Sigmoid colon (tissue), 7 donors: ENCODE measurements around the gene CAMTA1. TPM values are rescaled to one million over a fixed set of nuclear protein-coding genes. Genes with fewer than 3 reads are reported as not detected.
"Not testable (repeated sequence)": the region's sequence is repeated elsewhere in the genome, so short reads cannot be mapped to it uniquely, and the experiment has no call there.

Experiments used
- DNase-seq: peaks from one replicate; pipeline ENCODE4 v3.0.0-alpha.2; 2019
- H3K27ac ChIP-seq, 4 donors: fragments of 200-600 bp; sonication (generic); one replicate each; pipeline ENCODE4 v1.5.1; 2016 to 2019; ENCODE audit warnings: mild to moderate bottlenecking in 1 of 4
- H3K27me3 ChIP-seq, 3 donors: fragments of 200-600 bp; sonication (generic); one replicate each; pipeline ENCODE4 v1.5.1; 2019; ENCODE audit warnings: mild to moderate bottlenecking in 1 of 3
- H3K36me3 ChIP-seq, 4 donors: fragments of 200-600 bp; sonication (generic); one replicate each; pipeline ENCODE4 v1.5.1; 2016 to 2019
- H3K4me1 ChIP-seq, 4 donors: fragments of 200-600 bp; sonication (generic); one replicate each; pipeline ENCODE4 v1.5.1; 2017 to 2019
- H3K4me3 ChIP-seq, 4 donors: fragments of 200-600 bp; sonication (generic); one replicate each; pipeline ENCODE4 v1.5.1; 2017 to 2019; ENCODE audit warnings: mild to moderate bottlenecking in 2 of 4, moderate library complexity in 1 of 4
- H3K9me3 ChIP-seq, 4 donors: fragments of 200-600 bp in 3 of 4; sonication (generic) in 3 of 4; one replicate each; pipeline versions ENCODE4 v1.5.1 to v1.6.1; 2013 to 2019
- EP300 ChIP-seq, 4 donors: sonication (generic); formaldehyde crosslinking; IDR thresholded peaks; one replicate each; pipeline ENCODE4 v1.6.1; 2017; ENCODE audit warnings: antibody characterized with exemption in 4 of 4
- POLR2A ChIP-seq, 2 donors: fragments of 450-650 bp; IDR thresholded peaks; one replicate each; pipeline ENCODE4 v1.6.1; 2016; ENCODE audit warnings: antibody characterized with exemption in 2 of 2, mild to moderate bottlenecking in 2 of 2, moderate library complexity in 2 of 2
- POLR2AphosphoS5 ChIP-seq, 4 donors: sonication (generic); formaldehyde crosslinking; IDR thresholded peaks; one replicate each; pipeline ENCODE4 v1.6.1; 2017; ENCODE audit warnings: antibody characterized with exemption in 4 of 4
- WGBS, 2 donors: extraction: QIAGEN DNeasy Blood & Tissue Kit; methylation state at CpG; one replicate each; pipeline ENCODE4 v1.1.7; 2013; 5-methylcytosine and 5-hydroxymethylcytosine counted together
- intact Hi-C: fragments of 100-400 bp; cut with DNase I; formaldehyde crosslinking; loops from one replicate; pipeline ENCODE4 v1.15.1; 2023
- polyA plus RNA-seq, 3 donors: library from polyadenylated mRNA; stranded (reverse); fragments of 200-250 nt; gene quantifications; one replicate each; pipeline ENCODE4 v1.2.3, GENCODE V29; 2013
- total RNA-seq, 4 donors: library from RNA; depleted of rRNA; stranded (reverse); fragments of >200 nt; gene quantifications; one replicate each; pipeline ENCODE4 v1.1.0, GENCODE V29; 2016
- TF ChIP-seq, protein P1 (sequence below), 4 experiments: fragments of 450-650 bp in 3 of 4; fragments of 200-600 bp in 1 of 4; IDR thresholded peaks; one replicate each; pipeline ENCODE4 v1.5.1; 2016 to 2019; ENCODE audit warnings: antibody characterized with exemption in 4 of 4, mild to moderate bottlenecking in 3 of 4, moderate library complexity in 2 of 4
- donor health status: healthy with polysubstance abuse.
- donor health status: Bipolar disorder and iron deficiency.
- donor health status: healthy.

The CAMTA1 gene
- total and polyA plus RNA-seq, 7 donors = 97.9 to 196 (median 177) TPM

DNA sequence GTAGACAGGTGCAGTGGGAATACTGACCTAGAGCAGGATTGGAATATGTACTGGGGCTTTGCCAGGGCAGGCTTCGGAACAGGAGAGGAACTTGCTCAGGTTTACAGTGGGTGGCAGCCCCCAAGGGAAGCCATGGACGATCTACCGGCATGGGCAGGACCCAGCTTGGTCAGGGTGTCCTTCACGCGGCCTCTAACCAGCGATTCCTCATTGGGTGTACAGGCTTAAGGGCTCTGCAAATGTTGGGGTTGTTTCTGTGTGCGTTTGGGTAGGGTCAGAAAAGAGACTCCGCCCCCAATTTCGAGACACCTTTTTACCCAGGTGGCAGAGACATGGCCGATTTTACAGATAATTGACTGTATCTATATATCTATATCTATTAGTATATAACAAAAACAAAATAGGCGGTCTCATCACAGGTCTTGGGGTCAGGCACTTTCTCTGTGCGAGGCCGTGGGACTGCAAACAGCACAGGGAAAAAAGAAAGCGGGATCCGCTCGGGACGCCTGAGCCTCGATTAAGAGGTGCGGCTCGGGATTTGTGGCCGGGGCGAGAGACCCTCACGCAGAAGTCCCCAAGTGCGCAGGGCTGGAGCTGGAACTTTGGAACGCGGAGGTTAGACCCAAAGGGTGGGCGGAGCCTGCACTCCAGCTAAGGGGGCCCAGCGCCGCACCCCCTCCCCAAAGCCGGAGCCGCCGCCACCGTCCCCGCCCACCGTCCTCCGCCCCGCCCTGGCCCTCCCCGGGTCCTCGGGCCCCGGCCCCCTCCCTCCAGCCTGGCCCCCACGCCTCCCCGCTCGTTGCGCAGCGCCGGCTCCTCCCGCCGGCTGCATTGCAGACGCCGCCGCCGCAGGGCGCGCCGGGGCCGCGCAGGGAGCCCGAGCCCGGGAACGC lies 918.3 kb downstream of the CAMTA1 start:
- TF ChIP-seq POLR2A (IDR thresholded peaks at IDR 0.05) (no peak), POLR2AphosphoS5 (IDR thresholded peaks at IDR 0.05) (no peak)
- TF ChIP-seq, protein P1, sequence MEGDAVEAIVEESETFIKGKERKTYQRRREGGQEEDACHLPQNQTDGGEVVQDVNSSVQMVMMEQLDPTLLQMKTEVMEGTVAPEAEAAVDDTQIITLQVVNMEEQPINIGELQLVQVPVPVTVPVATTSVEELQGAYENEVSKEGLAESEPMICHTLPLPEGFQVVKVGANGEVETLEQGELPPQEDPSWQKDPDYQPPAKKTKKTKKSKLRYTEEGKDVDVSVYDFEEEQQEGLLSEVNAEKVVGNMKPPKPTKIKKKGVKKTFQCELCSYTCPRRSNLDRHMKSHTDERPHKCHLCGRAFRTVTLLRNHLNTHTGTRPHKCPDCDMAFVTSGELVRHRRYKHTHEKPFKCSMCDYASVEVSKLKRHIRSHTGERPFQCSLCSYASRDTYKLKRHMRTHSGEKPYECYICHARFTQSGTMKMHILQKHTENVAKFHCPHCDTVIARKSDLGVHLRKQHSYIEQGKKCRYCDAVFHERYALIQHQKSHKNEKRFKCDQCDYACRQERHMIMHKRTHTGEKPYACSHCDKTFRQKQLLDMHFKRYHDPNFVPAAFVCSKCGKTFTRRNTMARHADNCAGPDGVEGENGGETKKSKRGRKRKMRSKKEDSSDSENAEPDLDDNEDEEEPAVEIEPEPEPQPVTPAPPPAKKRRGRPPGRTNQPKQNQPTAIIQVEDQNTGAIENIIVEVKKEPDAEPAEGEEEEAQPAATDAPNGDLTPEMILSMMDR (IDR thresholded peaks at IDR 0.05) = no peak
- 5 to 9% methylated on average over 60 of the region's 60 CpGs for WGBS, 2 donors
- no peaks in the 10 kb centered on the region for H3K36me3 ChIP-seq
- H3K9me3 ChIP-seq = no peaks in the 10 kb centered on the region
- peaks cover 0 to 18% (median 16%) of the 10 kb centered on the region in 3 donors for H3K27me3 ChIP-seq
- peak overlapping the region; percentile 10 to 58 (median 49) for H3K4me3 ChIP-seq
- H3K4me1 ChIP-seq = peaks cover 0 to 20% (median 7%) of the 10 kb centered on the region in 4 donors
- no peak for DNase-seq
- peak overlapping the region in 1 of 4 donors; percentile 21 for H3K27ac ChIP-seq
- intact Hi-C loops = loop anchor here (1.0 kb wide), 1 partner anchor 49 kb away; no protein-coding TSS in a partner anchor

GRCh38 chr1:7704214-7705047 lies 919.2 kb downstream of the CAMTA1 start:
- Histone ChIP-seq H3K4me1 (peaks cover 0 to 20% (median 7%) of the 10 kb centered on the region in 4 donors), H3K36me3 (no peaks in the 10 kb centered on the region), H3K9me3 (no peaks in the 10 kb centered on the region), H3K27me3 (peaks cover 0 to 18% (median 16%) of the 10 kb centered on the region in 3 donors), H3K27ac (peak overlapping the region in 2 of 4 donors; percentile 56 to 67), H3K4me3 (peak overlapping the region; percentile 36 to 58 (median 49))
- DNase-seq = peak; percentile 96
- intact Hi-C loops = loop anchor here (1.0 kb wide), 1 partner anchor 48 kb away; no protein-coding TSS in a partner anchor
- 1 to 2% methylated on average over 151 of the region's 151 CpGs for WGBS, 2 donors
- TF ChIP-seq EP300 (IDR thresholded peaks at IDR 0.05) (no peak), POLR2AphosphoS5 (IDR thresholded peaks at IDR 0.05) (peak in 2 of 4 donors; percentile 34 to 66)

- H3K4me3 ChIP-seq = peak overlapping the region; percentile 36 to 58 (median 49)
- peak; percentile 73 for DNase-seq
- TF ChIP-seq, protein P1 (IDR thresholded peaks at IDR 0.05) = no peak
- no peak for TF ChIP-seq EP300 (IDR thresholded peaks at IDR 0.05)
- peaks cover 0 to 18% (median 16%) of the 10 kb centered on the region in 3 donors for H3K27me3 ChIP-seq
- WGBS, 2 donors = 2 to 5% methylated on average over 106 of the region's 106 CpGs
- peak overlapping the region; percentile 51 to 67 (median 61) for H3K27ac ChIP-seq
- intact Hi-C loops = no loop called here
- peaks cover 0 to 20% (median 7%) of the 10 kb centered on the region in 4 donors for H3K4me1 ChIP-seq
- no peaks in the 10 kb centered on the region for H3K9me3 ChIP-seq
- no peaks in the 10 kb centered on the region for H3K36me3 ChIP-seq
Observed at GRCh38 chr1:7705048-7705907, 920.0 kb downstream of the CAMTA1 start.

DNA sequence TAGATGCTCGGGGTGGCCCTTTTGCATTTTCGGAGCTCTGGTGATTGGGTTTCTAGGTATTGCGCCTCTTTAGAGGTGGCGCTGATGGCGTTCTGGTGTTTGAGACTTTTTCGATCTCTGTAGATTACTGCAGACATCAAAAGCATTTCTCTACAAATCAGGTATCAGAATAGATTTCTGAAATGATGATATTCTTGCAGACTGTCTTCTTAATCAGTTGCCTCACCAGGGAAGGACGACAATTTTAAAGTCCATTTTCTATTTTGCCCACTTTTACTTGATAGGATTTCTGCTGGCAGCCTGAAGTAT lies 920.6 kb downstream of the CAMTA1 start:
- intact Hi-C loops = no loop called here
- TF ChIP-seq POLR2AphosphoS5 (IDR thresholded peaks at IDR 0.05) = no peak
- no peaks in the 10 kb centered on the region for H3K9me3 ChIP-seq
- peak overlapping the region; percentile 51 to 67 (median 61) for H3K27ac ChIP-seq
- peaks cover 0 to 20% (median 7%) of the 10 kb centered on the region in 4 donors for H3K4me1 ChIP-seq
- 15 to 56% methylated on average over 7 of the region's 7 CpGs for WGBS, 2 donors
- DNase-seq = no peak
- H3K27me3 ChIP-seq = peaks cover 0 to 18% (median 16%) of the 10 kb centered on the region in 3 donors
- H3K4me3 ChIP-seq = peak overlapping the region; percentile 36 to 58 (median 49)
- no peaks in the 10 kb centered on the region for H3K36me3 ChIP-seq

DNA sequence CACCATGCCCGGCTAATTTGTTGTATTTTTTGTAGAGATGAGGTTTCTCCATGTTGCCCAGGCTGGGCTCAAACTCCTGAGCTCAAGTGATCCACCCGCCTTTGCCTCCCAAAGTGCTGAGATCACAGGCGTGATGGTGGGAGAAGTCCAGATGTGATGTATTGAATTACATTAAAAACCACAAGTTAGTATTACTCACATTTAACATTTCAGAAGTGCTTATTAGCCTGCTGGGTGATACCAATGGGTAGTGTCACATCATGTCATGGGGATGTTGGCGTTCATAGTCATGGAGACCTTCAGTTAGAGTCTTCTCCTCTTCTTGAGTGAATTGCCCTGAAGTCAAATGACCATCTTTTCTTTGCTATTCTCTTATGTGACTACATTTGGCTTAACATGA lies 922.3 kb downstream of the CAMTA1 start:
- no peak for TF ChIP-seq POLR2A (IDR thresholded peaks at IDR 0.05)
- TF ChIP-seq EP300 (IDR thresholded peaks at IDR 0.05) = no peak
- TF ChIP-seq, protein P1 (IDR thresholded peaks at IDR 0.05) = no peak
- no peak for TF ChIP-seq POLR2AphosphoS5 (IDR thresholded peaks at IDR 0.05)
- Histone ChIP-seq H3K9me3 (no peaks in the 10 kb centered on the region), H3K36me3 (no peaks in the 10 kb centered on the region), H3K27ac (no peak overlapping the region), H3K4me3 (no peak overlapping the region), H3K27me3 (peaks cover 0 to 18% (median 16%) of the 10 kb centered on the region in 3 donors), H3K4me1 (peaks cover 0 to 20% (median 7%) of the 10 kb centered on the region in 4 donors)
- DNase-seq = no peak
- 91 to 92% methylated on average over 4 of the region's 4 CpGs for WGBS, 2 donors
- intact Hi-C loops = no loop called here

GRCh38 chr1:7708065-7708464 lies 922.8 kb downstream of the CAMTA1 start:
- H3K4me3 ChIP-seq, H3K36me3 ChIP-seq, DNase-seq, H3K9me3 ChIP-seq, H3K27ac ChIP-seq, intact Hi-C loops: not testable (repeated sequence)
- H3K27me3 ChIP-seq = peaks cover 0 to 16% (median 15%) of the 10 kb centered on the region in 3 donors
- WGBS, 2 donors = 92 to 93% methylated on average over 4 of the region's 4 CpGs
- H3K4me1 ChIP-seq = peaks cover 0 to 20% (median 7%) of the 10 kb centered on the region in 4 donors
